HK-2 (cell line): ENCODE data around the gene ETV3L.

Experiments
- DNase-seq: peaks from one replicate; pipeline ENCODE4 v3.0.0-alpha.2; 2018; ENCODE audit not compliant: unreplicated experiment

Gene ETV3L

DNA sequence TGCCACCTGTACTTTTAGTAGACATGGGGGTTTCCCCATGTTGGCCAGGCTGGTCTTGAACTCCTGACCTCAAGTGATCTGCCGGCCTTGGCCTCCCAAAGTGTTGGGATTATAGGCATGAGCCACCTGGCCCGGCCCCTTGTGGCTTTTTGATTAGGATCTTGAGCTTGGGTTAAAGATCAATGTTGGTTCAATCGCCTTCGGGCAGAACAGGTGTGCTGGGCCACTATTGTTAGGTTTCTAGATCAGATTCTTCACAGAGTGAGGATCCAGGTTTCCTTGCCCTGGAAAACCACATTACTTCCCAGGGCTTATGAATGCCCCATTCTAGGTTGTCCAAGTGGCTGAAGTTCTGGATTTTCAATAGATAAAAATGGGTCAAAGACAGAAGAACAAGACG, 32.5 kb upstream of the ETV3L start:
- DNase-seq = no peak

DNA sequence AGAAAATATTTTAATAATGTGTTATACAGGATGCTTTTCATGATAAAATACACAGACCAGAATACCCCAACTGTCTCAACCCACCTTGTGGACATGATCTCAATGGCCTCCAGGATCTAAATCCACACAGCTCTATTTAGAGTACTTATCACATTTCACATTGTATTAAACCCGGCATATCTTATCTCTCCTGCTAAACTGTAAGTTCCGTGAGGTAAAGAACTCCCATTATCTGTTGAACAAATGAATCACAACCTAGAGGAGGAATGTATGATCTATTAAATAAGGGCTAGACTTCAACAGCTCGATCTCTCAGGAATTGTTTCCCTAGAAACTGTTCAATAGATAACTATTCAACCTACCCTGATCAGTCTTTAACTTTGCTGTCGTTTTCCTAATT, 31.7 kb upstream of the ETV3L start:
- DNase-seq = no peak

DNA sequence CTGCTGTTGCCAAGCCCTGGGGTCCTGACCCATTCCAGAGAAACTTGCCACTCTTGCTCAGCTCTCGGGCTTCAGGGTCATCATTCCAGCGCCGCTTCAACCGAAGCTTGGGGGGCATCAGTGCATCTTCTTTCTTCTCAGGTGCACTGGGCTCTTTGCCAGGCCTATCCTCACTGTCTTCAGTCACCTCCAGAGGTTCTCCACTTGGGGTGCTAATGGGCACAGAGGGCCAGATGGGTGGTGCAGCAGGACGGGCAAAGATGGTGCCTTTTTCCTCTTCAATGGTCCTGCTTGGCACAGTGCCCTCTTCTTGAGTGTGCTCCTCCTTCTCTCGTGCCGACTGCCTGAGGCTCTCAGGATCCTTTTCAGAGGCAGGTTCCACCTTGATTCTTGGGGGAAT, 25.2 kb upstream of the ETV3L start:
- DNase-seq = no peak

DNA sequence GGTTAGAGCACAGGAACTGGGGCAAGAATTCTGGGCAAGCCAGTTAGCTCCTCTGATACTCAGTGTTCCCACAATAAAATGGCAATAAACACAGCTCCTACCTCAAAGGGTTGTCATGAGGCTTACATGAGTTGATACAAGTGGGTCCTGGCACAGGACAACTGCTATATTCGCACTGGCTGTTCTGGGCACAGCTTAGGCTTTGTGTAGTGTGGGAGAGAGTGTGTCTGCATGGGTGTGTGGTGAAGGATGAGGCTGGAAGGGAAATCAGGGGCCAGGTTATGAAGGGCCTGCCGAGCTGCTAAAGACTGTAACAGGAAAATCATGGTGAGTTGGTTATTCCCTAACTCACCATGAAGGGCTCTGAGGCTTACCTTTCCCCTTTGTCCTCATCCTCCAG, 19.8 kb upstream of the ETV3L start:
- no peak for DNase-seq

DNA sequence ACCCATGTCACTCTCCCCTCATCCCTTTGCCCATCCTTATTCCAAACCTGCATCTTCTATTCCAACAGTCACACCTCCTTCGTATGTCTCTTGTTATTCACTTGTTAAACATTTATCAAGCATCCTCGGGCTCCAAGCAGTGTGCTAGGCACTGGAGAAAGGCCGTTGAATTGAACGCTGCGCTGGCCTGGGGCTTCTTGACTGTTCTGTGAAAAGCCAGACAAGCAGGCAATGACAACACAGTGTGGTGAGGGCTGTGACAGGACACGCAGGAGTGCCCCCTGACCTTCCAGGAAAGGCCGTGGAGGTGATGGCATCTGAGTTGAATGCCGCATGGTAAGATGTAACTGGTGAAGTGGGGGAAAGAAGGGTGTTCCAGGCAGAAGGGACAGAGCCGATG, 19.4 kb upstream of the ETV3L start:
- DNase-seq = no peak

DNA sequence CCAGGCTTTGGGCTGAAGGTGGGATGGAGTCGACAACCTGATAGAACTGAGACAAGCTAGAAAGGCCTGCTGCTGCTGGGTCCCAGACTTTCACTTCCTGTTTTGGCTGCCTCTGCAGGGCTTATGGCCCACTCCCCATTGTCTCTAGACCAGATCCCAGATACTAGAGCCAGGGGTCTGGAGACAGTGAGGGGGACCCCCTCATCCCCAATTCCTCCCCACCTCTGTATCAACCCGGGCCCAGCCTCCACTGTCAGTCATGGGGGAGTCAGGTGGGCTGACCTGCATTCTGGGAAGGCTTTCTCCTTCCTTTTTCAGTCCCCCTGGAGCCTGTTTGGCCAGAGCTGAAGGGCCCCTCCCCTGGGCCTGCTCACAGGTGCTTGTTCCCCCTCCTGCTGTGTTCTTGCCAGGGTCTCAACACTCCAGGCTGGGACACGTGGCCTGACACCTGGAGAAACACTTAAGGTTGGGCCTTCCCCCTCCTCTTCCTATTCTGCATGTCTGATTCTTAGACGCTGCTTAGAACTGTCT, 18.0 kb upstream of the ETV3L start:
- DNase-seq = no peak

DNA sequence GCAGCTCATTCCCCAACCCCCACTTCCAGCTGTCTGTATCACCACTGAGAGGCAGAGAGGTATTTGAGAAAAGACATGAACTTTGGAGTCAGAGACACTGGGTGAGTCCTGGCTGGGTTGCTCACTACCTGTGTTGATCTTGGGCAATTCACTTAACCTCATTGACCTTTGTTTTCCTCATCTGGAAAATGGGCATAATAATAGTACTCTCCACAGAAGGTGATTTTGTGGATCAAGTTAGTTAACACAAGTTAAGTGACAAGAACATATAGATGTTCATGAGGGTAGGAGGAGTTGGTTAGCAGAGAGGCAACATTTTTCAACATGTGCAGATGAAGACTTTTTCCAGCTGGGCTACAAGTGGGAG, 17.1 kb upstream of the ETV3L start:
- DNase-seq = no peak

DNA sequence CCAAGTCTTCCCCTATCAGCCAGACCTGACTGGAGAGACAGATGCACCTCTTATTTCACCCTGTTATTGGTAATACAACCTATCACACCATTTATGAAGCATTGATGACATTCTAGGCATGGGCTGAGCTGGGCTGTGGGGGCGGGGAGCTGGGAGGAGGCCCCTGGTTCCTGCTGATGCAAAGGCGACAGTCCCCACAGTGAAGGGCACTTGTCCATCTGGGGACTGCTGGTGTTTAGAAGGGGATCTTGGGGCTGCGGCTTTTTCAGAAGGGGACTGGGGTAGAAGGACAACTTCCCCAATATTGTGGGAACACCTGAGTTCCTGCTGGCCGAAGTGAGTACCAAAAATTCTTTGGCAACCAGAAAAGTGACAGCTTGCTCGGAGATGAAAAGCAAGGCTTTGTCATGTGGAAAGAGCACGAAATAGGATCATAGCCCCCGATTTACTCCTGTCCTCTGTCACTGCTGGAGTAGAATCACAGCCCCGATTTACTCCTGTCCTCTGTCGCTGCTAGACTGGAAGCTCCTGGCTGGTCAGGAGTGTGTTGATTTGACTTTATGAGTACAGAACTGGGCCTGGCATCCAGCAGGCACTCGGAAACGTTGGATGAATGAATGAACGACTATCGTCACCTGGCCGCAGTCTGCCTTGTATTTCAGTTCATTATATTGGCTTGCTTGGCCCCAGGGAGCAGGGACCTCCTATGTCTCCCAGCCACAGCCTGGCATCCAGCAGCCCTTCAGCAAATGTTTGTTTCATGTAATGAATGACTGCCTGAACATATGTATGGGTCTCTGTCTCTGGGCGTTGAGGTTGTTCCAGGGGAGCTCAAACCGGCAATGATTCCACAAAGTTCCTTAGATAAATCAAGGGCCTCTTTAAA, 16.5 kb upstream of the ETV3L start:
- DNase-seq = no peak

DNA sequence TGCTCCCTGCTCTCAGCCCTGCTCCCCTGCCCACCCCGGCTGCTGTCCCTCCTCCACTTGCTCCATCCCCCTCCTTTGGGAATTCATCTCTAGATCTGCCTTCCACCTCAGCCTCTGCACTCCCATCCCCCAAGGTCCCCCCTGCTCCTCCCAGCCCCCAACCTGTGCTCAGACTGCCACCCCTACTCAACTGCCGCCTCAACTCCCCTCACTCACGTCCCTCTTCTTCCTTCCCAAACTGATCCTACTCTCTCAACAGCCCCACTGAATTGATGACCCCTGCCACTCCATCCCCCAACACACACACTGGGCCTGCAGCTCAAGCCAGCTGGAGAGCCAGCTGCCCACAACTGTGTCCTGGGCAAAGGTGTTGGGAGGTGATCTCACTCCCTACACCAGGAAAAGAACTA, 15.8 kb upstream of the ETV3L start:
- no peak for DNase-seq

DNA sequence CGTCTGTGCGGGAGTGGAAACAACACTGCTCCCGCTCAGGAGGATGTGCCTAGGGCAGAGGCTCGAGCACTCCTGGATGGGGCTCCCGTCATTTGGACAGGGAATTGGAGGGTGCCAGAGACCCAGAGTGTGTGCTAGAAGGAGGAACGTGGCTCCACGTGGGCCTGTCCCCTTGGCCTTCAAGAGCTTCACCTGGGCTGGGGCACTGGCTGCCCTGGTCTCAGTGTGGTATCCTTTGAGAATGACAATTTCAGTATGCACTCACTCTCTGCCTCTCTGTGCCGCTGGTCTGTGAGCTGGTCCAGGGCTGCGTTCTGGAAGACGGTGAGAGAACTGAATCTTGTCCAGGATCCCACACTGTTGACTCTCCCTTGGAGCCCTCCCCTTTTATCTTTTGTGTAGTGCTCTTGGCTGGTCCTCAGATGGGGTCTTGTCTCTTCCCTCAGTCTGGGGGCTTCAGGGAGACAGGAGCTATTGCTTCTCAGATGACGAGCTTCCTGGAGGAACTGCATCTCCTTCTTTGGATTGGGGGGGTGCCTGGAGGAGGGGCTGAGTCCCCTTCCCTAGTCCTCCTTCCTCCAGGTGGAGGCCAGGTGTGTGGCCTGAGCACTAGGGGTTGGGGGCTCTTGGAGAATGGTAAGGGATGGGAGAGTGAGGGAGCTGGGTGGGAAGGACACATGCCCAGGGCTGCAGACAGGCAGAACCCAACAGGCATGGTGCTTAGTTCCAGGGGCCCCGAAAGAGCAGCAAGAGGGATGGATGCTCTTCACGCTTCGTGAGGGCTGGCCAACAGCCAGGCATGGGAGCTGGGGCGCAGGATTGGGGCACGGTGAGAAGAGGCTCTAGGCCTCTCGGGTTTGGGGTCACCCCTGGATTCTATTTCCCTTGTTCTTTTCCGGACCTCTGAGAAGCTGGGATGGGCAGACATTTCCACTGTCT, 14.8 kb upstream of the ETV3L start:
- DNase-seq = no peak

DNA sequence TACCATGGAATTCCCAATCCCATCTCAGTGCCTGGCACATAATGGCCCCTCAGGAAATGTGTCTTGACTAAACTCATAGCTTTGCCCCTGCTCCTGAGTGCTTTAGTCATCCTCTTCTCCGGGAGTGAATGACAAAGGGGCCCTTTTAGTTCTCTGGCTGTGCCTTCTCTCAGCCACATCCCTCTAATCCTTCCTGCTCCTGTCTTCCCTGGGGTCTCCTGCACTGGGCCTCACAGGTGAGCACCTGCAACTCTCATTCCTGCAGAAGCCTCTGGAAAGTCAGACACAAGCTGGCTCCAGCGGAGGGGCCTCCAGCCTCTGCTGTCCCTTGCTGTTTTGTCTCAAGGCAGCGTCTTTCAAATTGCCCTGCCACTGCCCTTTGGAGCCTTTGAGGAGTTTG, 14.0 kb upstream of the ETV3L start:
- no peak for DNase-seq

DNA sequence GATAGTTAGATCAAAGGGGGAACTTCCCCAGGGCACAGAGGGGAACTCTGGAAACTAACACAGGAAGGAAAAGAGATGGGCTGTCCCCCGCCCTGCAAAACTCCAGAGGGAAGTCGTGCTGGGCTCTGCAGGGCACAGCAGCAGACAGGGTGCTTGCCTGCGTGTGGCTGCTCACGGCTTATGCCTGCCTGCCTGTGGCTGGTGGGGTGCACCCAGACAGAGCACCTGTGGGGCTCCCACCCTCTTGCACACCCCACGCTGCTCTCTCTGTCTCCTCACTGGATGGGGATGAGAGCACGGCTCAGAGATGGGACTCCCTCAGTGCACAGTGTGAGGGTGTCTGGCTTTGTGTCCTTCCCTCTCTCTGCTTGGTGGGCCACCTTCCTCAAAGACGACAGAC, 13.5 kb upstream of the ETV3L start:
- DNase-seq = no peak

DNA sequence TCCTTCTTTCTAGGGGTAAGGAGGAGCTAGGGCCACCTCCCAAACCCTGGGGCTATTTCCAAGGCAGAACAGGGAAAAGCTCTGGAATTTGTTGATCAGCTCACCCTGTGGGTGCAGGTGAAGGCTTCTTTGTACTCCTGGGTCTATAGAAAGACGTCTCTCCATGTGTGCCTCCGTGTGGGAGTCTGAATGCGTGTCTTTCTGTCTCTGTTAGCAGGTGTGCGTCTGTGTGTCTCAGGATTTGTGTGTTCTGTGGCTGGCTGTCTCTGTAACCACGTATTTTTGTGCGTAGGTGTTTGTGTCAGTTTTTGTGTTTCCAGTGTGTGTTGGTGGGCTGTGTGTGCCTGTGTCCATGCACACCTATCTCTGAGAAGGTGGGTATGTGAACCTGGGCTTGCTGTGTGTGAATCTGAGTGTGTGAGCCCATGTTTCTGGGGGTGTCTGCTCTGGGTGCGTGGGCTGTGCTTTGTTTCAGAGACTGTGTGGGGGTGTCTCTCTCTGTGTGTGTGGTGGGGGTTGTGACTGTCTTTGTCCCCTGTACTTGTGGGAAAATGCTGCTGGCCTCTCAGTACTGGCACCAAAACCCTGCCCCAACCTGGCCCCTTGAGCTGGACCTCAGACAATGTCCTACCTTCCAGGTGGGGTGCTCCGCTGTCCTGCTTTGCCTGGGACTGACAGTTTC, 12.7 kb upstream of the ETV3L start:
- DNase-seq = no peak

DNA sequence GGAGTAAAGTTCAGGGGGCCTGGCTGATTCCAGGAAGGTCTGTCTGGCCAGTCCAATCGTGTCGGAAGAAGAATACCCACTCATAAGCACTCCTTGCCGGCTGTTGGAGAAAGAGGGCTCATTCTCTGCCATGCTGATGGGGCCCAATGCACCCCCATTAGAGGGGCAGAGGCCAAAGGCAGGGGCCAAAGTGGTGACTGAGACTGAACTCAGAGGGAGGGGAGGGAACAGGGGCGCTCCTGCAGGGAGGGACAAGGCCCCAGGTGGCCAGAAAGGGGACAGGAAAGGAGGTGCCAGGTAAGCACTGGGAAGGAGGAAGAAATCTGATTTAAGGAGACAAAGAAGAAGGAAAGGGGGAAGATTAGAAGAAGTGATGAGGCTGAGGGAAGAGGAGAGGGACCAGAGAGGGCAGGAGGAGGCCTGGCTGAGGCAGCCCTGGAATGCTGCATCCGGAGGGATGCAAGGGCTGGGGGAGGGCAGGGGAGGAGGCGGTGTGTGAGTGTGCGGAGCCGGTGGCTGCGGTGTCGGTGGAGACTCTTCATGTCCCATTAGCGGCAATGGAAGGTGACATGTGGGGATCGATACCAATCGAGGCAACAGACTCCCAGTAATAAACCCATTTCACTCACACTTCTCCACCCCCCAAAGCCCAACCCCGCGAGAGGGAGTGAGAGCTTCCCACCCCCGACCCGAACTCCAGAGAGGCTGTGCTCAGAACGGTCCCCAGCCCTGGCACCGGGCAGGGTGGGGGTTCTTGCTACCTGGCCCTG, 12.0 kb upstream of the ETV3L start:
- DNase-seq = no peak

DNA sequence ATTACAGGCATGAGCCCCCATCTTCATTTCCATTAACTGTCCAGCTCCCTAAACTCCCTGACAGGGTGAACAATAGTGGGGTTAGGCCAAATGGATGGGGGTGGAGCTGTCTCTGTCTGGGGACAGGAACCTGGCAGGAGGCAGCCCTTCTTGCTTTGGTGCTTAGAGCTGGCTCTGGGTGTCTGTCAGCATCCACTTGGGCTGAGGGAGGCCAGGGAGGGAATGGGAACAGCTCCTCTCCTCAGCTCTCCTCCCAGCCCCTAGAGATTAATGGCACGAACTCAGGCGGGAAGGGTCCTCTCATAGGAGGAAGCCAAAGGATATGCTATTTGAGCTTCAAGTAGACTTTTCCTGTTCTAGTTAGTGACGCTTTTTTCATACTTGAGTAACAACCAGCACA, 11.1 kb upstream of the ETV3L start:
- no peak for DNase-seq

DNA sequence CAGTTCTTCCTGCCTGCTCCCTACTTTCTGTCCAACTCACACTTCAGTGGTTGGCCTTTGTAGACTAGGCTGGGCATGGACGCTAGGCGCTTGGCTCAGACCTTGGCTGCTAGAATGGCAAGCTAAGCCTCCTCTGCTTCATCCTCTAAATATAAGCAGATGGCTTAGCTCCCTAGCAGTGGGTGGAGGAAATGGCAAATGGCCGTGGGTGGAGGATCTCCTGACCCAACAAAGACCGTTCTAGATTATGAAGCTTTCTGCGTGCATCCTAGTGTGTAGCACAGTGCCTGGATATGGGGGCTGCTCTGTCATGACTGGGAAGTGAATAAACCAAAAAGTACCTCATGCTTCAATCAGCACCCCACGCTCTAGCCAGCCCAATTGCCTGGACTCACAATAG, 10.4 kb upstream of the ETV3L start:
- no peak for DNase-seq

DNA sequence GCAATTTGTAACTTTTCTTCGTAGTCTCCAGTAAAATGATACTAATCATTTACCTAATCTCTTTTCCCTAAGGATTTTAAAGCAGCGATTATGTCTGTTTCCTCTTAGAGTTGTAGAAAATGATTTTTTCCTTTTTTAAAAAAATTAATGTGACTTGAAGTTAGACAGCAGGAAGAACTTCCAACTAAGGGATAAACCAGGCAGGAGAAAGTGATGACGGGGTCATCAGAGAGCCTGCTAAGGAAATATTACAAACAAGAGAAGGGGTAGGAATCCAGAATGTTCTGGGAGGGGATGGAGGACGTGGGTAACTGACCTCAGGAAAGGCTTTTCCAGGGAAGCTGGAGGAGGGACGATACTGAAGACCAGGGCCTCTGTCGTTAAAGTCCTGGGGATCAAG, 8.8 kb upstream of the ETV3L start:
- no peak for DNase-seq

DNA sequence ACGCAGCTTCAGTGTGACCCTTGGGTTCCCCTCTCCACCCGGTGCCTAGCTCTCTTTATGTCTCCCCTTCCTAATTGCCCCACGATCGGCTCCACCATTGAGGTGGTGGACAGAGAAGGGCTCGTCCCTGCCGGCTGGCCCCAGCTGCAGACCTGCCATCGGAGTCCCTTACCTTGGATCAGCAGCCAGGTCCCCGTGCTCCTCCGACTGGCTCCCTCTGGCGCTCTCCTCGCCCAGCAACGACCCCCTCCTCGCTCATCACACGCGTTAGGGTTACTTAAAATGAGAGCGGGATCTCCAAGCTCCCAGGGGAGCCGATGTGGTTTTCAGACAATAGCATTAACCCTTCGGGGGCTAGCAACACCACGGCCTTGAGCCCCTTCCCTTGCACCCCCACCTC, 8.1 kb upstream of the ETV3L start:
- DNase-seq = no peak

DNA sequence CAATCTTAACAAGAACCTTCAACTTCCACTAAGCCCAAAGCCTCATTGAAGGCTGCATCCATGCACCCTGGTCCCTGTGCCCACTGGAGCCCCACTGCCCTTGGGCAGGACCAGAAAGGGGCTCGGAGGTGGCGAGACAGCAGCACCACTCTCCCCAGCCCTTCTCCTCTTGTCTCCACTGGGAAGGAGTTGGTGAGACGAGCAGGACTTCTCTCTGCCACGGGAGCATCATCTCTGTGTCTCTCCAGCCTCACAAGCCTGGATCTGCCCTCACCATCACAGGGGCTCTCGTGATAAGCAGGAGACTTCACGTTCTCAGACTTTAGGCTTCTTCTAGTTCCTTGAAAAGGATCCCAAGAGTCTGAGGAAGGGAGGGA, 7.2 kb upstream of the ETV3L start:
- no peak for DNase-seq

DNA sequence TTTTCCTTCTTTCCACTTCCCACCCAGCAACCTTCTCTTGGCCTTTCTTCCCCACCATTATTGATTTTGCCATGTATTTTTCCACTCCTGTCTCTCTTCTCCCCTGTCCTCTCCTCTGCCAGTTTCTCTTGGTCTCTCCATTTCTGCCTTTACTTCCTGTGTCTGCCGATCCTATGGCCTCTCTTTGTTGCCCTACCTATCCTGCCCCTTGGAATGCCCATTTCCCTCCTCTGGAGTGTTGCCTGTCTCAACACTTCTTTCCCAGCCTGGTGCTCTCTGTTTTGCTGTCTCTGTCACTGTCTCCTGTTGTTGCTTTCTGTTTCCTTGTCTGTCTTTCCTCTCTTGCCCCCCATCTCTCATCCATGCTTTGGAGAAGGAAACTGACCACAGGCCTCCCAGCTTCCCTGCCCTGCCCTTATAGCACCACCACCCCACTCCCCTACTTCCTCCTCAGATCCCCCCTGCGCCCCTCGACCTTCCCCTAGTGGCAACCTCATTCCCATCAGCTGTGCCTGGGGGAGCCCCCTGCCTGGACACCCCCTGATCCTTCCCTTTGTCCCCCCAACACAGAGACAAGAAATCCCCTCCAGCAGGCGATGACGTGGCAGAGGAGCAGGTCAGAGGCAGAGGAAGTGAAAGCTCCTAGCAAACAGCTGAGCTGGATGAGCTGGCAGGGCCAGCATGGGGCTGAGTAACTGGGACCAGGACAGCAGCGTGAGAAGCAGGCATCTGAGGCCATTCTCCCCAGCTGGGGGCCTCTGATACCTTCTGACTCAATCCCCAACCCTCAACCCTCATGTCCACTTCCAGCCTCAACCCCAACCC, 6.6 kb upstream of the ETV3L start:
- DNase-seq = peak; percentile 50
